Hematopoietic multipotent progenitor cell (in vitro differentiated cells): ENCODE measurements around the gene DLG1. TPM values are rescaled to one million over a fixed set of nuclear protein-coding genes. Genes with fewer than 3 reads are reported as not detected.

Source experiments
- DNase-seq, 3 donors: peaks; one replicate each; pipeline ENCODE4 v3.0.0-alpha.2; 2011 to 2015; ENCODE audit warnings: low read depth in 2 of 3, low spot score in 2 of 3
- total RNA-seq: library from RNA; depleted of rRNA; stranded (reverse); fragments of >200 nt; gene quantifications from one replicate; pipeline ENCODE4 v1.2.3, GENCODE V29; 2012

Gene DLG1
- total RNA-seq = 19.7 TPM

DNA sequence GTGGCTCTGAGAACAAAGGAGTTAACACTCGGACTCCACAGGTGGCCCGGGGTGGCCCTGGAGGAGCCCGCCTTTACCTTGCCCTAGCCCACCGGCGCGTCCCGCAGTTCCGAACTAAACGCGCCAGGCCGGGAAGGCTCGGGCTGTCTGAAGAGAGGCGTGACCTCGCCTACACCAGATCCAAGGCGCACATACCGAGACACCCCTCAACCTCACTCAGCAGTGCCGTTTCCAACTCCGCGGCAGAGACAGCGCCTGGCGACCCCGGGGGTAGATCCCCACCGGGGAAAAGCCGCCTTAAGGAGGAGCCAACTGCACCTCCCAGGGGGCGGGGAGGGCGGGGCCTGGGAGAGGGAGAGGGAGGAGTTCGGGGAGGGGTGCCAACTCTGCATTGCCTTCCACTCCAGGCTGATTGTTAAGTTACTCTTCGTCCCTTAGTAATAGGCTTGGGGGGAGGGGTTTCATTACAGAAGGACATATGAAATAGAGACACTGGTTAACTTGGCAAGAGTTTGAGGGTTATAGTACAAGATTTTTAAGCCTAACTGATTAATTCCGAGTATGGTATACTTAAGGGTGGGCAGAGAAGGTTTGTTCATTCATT lies at the start of gene DLG1:
DLG1 (minus strand) TSS at position 272 of the 604 bp plus-strand sequence. CDS start 1,408 bp downstream, outside the sequence.
- DNase-seq = peak; percentile 53 to 92 (median 90)

GRCh38 chr3:197348014-197348413 lies 49.6 kb upstream of the DLG1 start:
- no peak for DNase-seq

GRCh38 chr3:197345390-197345789 lies 47.0 kb upstream of the DLG1 start:
- DNase-seq = no peak

GRCh38 chr3:197344582-197345318 lies 46.3 kb upstream of the DLG1 start:
- DNase-seq = no peak

DNA sequence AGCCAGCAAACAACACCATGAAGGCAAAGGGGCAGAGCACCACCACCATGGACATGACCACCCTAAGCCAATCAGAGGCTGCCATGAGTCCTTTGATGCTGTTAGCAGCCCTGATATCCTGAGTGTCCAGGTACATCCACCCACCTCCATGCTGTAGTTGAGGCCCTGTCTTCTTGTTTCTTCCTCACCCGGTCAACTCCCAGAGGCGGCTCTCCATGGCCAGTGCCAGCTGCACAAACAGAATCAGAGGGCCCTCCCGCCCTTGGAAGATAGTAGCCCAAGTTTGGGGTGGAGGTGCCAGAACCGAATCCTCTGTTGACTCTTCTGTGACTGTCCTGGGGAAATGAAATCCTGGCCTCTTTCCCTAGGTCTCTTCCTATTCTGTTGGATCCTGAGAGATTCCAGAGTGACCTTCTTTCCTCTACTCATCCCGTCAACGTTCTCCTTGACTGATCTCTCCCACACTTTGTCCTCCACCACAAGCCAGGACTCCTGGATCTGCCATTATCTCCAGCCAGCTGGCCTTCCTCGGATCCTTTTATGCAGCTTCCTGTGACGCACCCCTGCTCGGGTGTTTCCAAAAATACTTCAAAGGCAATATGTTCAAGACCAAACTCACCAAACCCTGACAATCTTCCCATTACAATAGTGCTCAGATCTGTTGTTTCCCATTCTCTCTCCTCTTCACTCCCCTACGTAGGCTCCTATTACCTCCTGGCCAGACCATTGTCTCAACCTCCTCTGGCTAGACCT lies 45.4 kb upstream of the DLG1 start:
- no peak for DNase-seq

- DNase-seq = no peak
Measured at GRCh38 chr3:197343111-197343510, 44.7 kb upstream of the DLG1 start.

- no peak for DNase-seq
Measured at GRCh38 chr3:197340521-197340871, 42.1 kb upstream of the DLG1 start.

DNA sequence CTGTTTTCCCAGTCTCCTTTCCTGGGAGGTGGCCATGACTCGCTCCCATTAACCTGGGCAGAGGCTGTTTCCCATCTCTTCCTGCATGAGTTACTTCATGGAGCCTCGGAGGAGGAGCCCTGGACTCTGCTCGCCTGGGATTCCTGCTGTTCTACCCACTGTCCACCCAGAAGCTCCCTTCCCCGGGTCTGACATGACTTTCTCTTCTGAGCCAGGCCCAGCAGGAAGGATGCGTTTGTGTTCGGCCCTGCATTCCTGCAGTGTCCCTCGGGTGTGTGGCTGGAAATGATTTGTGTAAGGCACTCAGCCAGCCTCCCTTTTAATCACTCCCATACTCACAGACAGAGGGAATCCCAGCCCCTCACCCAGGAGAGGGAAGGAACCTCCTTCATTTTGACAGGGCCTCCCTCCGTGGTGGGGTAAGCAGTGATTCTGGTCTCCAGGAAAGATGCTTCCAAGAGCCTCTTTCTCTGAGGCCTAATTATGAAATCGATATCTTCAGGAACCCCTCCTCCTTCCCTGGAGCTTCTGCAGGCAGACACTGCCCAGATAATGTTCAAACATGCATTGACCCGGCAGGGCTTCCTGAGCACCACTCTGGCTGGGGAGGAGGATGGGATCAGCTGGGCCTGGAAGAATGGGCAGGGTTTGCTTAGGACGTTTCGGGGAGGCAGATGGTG lies 41.6 kb upstream of the DLG1 start:
- no peak for DNase-seq

DNA sequence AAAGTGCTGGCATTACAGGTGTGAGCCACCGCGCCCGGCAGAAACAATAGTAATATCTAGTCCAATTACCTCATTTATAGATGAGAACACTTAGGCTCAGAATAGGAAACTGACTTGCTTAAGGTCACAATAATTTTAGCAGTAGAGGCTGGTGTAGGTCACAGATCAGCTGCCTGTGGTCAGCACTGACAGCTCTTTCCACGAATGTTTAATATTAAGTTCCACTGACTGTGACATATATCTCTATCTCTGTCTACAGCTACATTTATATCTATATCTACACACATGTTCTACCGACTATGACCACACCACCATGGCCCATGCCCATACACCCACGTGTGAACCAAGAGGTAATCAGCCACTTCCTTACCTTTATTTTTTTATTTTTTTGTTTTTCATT lies 40.2 kb upstream of the DLG1 start:
- DNase-seq = no peak

DNA sequence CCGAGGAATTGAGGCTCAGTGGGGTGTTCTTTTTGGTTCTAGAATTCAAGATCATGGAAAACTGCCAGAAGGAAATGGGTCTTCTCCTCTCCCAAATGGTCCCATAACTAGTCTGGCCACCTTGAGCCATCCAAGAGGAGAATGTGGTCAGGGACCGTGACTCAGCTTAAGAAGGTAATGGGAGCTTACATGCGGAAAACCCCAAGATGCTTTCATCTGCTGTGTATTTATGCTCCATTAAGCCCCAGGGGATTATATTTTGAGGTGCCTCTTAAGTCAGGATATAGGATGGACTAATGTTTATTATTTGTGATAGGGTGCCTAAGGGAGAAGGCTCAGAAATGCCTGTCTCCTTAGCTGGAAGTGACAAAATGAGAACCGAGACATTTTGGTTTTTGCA lies 39.2 kb upstream of the DLG1 start:
- DNase-seq = no peak

DNA sequence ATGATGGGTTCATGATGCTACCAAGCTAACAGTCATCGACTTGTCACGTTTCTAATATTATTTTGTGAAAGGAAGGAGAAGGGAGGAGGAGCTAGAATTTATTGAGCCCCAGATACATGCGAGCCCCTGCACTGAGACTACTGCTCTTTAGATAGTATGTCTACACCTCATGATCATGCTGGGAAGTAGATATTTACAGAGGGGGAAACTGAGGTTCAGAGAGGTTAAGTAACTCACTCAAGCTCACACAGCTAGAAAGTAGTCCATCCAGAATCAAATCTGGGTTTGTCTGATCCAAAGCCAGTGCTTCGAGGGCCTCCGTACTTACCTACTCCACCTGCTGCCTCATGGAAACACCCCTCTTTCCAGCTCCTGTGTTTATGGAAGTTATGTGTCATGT lies 38.8 kb upstream of the DLG1 start:
- DNase-seq = no peak

DNA sequence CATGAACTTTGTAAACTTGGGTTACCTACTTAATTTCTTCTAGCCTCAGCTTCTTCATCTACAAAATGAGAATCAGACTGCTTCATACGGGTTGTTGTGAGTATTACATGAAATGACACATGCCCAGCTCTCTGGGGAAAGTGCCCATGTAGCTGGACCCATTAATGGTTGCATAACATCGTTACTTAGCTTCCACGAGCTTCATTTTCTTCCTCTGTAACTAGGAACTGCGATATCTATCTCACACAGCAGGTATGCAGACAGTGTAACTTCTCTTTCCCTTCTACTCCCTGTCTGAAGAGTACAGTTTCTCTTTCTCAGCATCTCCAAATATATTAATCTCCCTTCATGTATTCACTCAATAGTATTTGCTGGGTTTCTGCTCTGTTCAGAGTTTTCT lies 37.9 kb upstream of the DLG1 start:
- no peak for DNase-seq

DNA sequence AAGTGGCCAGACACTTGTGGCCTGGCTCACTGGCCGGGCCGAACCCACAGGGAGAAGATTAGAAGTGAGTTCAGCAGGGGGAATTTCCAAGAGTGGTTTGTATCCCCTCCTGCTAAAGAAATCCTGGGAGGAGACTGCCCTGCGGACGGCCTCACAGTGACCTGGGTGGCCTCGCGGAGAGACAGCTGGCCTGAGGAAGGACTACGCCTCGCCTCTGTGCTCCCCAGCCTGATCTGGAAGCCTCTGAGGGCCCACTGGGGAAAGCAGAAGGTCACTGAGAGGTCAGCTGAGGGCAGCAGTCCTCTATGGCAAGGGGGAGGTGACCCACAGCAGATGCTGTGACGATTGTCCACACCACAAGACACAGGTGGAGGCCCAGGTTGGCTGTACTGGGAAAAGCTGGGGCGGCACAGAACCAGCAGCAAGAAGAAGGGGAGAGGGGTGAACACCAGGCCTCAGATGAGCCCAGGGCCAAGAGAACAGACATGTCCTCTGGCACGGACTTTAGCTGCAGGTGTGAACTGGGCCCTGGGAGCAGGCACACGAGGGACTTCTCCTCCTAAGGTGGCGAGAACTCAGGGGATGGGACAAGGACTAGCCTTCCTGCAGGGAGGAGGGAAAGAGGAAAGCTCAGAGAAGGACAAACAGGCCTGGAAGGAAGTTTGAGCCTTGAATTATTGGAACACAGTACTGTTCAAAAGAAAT lies 37.2 kb upstream of the DLG1 start:
- no peak for DNase-seq

- DNase-seq = no peak
Measured at GRCh38 chr3:197333901-197334639, 35.7 kb upstream of the DLG1 start.

GRCh38 chr3:197331131-197331530 lies 32.7 kb upstream of the DLG1 start:
- no peak for DNase-seq

DNA sequence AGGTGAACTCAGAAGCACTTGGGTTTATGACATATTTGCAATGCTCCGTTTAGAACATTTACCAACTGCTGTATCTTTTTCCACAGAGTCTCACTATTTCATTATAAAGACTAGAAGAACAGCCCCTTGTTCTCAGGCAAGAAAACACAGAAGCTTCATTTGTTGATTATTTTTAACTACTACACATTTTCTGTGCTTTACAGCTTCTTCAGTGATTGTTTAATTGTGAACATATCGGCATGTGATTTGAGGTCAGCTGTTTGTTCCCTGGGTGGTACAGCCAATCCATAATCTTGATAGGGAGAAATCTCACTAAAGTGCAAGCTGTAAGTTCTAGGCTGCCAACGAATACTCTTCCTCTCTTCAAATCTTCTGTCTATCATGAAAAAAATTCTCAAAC lies 31.0 kb upstream of the DLG1 start:
- no peak for DNase-seq

DNA sequence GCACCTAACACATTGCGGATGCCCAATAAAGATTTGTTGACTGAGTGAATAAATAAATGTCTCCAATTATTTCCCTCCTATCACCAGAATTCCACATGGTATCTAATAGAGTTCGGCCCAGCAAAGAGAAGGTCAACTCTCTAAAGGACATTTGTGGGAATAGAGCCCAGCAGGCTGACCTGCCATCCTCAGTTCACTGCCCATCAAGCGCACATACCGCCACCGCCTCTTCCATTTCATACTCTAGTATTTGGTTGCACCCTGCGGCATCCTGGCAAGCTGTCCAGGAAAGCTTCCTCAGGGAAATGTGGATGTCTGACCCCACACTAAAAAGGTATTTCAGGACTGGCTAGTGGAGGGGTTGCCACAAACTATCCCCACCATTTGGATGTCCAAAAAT lies 29.8 kb upstream of the DLG1 start:
- no peak for DNase-seq

DNA sequence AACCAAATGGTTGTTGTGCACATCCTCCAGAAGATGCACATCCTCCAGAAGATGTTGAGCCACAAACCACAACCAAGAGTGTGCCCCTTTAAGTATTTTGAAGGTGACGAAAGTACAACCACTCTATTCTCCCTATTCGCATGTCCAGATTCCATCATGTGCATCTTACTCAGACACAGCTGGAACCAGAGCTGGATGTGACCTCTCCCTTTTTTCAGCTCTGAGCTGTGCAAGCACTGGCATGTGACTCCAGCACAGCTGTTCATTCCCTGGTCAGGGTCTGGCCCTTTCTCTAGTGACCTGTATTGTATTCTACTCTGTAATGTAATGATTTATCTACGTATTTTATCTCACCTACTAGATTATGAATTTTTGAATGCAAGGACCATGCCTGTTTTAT lies 29.3 kb upstream of the DLG1 start:
- DNase-seq = no peak

- DNase-seq = no peak
Measured at GRCh38 chr3:197325773-197326172, 27.4 kb upstream of the DLG1 start.

- no peak for DNase-seq
Measured at GRCh38 chr3:197322149-197322548, 23.7 kb upstream of the DLG1 start.
